Parietal lobe (tissue), 1 donor: ENCODE results near the gene S100A2. TPM values are rescaled to one million over a fixed set of nuclear protein-coding genes. Genes with fewer than 3 reads are reported as not detected.

Experiments used
- total RNA-seq: library from RNA; depleted of rRNA; stranded (reverse); fragments of >200 nt; gene quantifications from one replicate; pipeline ENCODE4 v1.2.3, GENCODE V29; 2014

S100A2 gene
- not detected for total RNA-seq

DNA sequence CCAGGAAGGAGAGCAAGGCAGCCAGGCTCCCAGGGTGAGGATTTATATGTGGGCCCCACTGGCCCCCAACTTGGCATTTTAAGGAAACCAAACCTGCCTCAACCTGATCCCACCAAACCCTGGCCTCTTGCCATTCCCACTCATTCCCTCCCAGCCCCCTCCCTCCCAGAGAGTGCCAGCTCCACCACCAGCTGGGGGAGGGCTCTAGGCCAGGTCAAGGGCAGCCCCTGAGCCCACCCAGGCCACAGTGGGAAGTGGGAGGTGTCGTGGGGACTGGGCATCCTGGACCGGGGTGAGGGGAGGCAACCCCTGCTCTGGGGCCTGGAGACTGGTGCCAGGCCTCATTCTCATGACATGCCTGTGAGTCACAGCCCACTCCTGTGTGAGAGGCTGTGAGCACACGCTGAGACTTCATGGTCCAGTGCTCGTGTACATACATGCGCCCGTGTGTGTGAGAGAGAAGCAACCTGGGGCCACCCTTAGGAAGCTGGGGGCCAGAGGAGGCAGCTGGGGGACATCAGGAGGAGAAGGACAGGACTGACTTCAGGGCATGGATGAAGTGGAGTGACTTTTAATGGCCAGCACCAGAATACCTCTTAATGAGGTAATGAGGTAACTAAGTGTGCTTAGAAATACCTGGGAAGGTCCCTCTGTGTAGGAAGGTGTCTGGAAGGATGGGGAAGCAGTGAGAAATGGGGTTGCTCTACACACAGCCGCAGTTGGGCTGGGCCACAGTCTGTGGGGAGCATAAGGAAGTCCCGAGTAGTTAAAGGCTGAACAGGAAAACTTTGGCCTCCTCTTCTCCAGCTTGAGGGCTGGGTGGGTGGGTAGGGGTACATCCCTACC is at the start of gene S100A2:
TSS of gene S100A2 (minus strand) at position 316 of the 846 bp plus-strand sequence. CDS start 1,967 bp downstream, outside the sequence.

DNA sequence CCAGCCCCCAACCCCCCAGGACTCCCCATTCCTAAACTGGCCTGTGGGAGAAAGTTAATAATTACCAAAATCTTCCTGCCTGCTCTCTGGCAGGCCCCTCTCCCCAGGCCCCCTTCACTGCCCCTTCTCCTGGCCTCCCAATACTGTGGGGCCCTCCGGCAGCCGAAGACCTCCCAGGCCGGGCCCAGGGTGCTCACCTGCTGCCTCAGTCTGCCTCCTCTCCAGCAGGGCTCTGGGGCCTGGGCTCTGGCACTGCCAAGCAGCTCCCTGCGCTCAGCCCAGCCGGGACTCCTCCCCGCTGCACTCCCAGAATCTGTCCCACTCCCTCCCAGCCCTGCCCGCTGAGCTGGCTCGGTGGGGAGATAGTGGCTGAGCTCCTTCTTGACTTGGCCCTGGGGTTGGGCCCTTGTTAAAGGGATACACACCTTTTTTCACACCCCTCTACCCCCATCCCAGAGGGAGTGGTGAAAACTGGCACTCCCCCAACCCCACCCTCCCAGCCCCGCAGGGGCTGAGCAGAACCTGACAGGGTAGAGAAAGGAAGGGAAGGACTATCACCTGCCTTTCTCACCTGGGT is 47.2 kb upstream of the S100A2 start, which contains the start of gene S100A16:
TSS of gene S100A16 (minus strand) at position 383 of the 577 bp plus-strand sequence. CDS start 4,986 bp downstream, outside the sequence.

DNA sequence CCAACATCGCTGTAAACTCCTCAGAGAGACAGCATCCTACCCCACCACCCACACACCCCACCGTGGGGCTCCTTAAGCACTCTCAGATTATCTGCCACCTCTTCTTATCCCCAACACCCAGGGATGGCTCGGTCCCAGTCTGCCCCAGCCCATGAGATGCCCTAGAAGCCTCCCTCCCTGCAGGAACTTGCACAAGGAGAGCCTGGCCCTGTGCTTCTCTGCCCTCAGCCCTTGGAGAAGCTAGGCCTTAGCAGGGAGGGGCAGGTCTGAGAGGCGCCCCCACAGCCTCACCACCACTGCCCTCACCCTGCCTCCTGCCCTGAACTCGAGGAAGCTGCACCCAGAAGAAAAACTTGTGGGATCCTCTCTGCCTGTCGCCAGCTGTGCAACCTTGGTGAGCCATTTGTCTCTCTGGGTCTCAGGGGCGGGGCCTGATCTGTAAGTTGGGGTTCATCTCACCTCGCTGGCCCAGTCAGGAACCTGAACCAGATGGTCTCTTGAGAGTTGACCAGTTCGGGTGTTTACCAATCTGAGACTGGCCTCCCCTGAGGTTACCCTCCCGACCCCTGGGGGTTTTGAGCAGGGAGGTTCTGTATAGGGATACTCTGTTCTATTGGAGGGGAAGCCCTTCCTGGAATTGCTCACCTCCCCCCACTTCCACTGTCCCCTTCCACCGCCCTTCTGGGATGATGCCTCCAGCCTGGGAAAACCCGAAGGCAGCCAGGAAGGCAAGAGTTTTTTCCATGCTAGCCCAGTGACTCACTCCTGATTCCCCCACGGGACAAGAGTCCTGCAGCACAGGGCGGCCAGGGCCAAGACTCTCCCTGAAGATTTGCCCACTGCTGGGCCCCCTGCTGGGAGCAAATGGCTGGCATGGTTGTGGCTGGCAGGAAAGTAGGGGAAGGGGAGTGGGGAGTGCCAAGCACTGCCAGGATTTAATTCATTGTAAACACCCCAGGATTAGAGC is 16.6 kb downstream of the S100A2 start, which contains the start of gene S100A3:
TSS of gene S100A3 (minus strand) at position 537 of the 967 bp plus-strand sequence. CDS start 773 bp downstream, outside the sequence.

GRCh38 chr1:153545067-153546055 is 20.3 kb downstream of the S100A2 start, which contains the start of gene S100A4:
TSS of gene S100A4 (minus strand) at chr1:153545806. CDS start at chr1:153544794, 1,012 bp downstream.

GRCh38 chr1:153540394-153541361 is 25.0 kb downstream of the S100A2 start, which contains the start of gene S100A5:
TSS of gene S100A5 (minus strand) at chr1:153540934. CDS start at chr1:153540191, 743 bp downstream.

GRCh38 chr1:153535242-153536011 is 30.2 kb downstream of the S100A2 start, which contains the start of gene S100A6:
TSS of gene S100A6 (minus strand) at chr1:153535991. CDS start at chr1:153535339, 652 bp downstream.

Other genes starting within 250 kb of the S100A2 start
- gene PGLYRP4, start 217.0 kb downstream of the S100A2 start, total RNA-seq, result not detected
- 9.1 TPM for gene S100A9, start 208.0 kb downstream of the S100A2 start, total RNA-seq
- 1.6 TPM for gene S100A12, start 190.2 kb downstream of the S100A2 start, total RNA-seq
- gene S100A8, start 174.8 kb downstream of the S100A2 start, total RNA-seq, result 1.6 TPM
- gene S100A7A, start 149.3 kb downstream of the S100A2 start, total RNA-seq, result not detected
- gene S100A7, start 105.2 kb downstream of the S100A2 start, total RNA-seq, result not detected
- gene S100A6, start 29.9 kb downstream of the S100A2 start, total RNA-seq, result 7.2 TPM
- gene S100A5, start 24.9 kb downstream of the S100A2 start, total RNA-seq, result not detected
- gene S100A4, start 20.0 kb downstream of the S100A2 start, total RNA-seq, result 1.3 TPM
- not detected for gene S100A3, start 16.6 kb downstream of the S100A2 start, total RNA-seq
- 9.7 TPM for gene S100A16, start 47.3 kb upstream of the S100A2 start, total RNA-seq
- gene S100A14, start 50.5 kb upstream of the S100A2 start, total RNA-seq, result not detected
- gene S100A13, start 61.7 kb upstream of the S100A2 start, total RNA-seq, result 3.4 TPM
- gene S100A1, start 62.6 kb upstream of the S100A2 start, total RNA-seq, result 0.94 TPM
- 129 TPM for gene CHTOP, start 68.2 kb upstream of the S100A2 start, total RNA-seq
- 30.7 TPM for gene SNAPIN, start 92.9 kb upstream of the S100A2 start, total RNA-seq
- gene ILF2, start 105.1 kb upstream of the S100A2 start, total RNA-seq, result 161 TPM
- gene NPR1, start 112.8 kb upstream of the S100A2 start, total RNA-seq, result under 0.01 TPM
- 68.9 TPM for gene INTS3, start 162.2 kb upstream of the S100A2 start, total RNA-seq
- 18.2 TPM for gene SLC27A3, start 209.6 kb upstream of the S100A2 start, total RNA-seq